OCI-M1 (cell line): ENCODE measurements around the gene SPP1.

ENCODE experiments used
- DNase-seq: peaks from one replicate; lab custom pipeline; 2025; lab: John Stamatoyannopoulos, UW

SPP1 gene

GRCh38 chr4:87989765-87990164, 14.3 kb downstream of the SPP1 start:
- DNase-seq = no peak

GRCh38 chr4:87995435-87995834, 19.9 kb downstream of the SPP1 start:
- no peak for DNase-seq

GRCh38 chr4:87999191-87999691, 23.7 kb downstream of the SPP1 start:
- peak; percentile 15 for DNase-seq

- no peak for DNase-seq
Observed at GRCh38 chr4:88001871-88002270, 26.4 kb downstream of the SPP1 start.

GRCh38 chr4:88002786-88003185, 27.3 kb downstream of the SPP1 start:
- no peak for DNase-seq

- no peak for DNase-seq
Observed at GRCh38 chr4:88003261-88003660, 27.7 kb downstream of the SPP1 start.

- no peak for DNase-seq
Observed at GRCh38 chr4:88005076-88005475, 29.6 kb downstream of the SPP1 start.

GRCh38 chr4:88005946-88006345, 30.4 kb downstream of the SPP1 start:
- DNase-seq = no peak

- DNase-seq = no peak
Observed at GRCh38 chr4:88006956-88007303, 31.4 kb downstream of the SPP1 start.

GRCh38 chr4:88007304-88008121, 32.0 kb downstream of the SPP1 start, which contains the start of gene PKD2:
TSS of gene PKD2 (plus strand) at chr4:88007635. CDS start at chr4:88007734, 99 bp downstream.
- peak; percentile 82 for DNase-seq

GRCh38 chr4:88008122-88008742, 32.7 kb downstream of the SPP1 start:
- peak; percentile 65 for DNase-seq

- DNase-seq = peak; percentile 81
Observed at GRCh38 chr4:88008743-88009171, 33.2 kb downstream of the SPP1 start.

- no peak for DNase-seq
Observed at GRCh38 chr4:88009871-88010270, 34.4 kb downstream of the SPP1 start.

GRCh38 chr4:88010966-88011365, 35.5 kb downstream of the SPP1 start:
- DNase-seq = no peak

- DNase-seq = peak; percentile 90
Observed at GRCh38 chr4:88012647-88013046, 37.1 kb downstream of the SPP1 start.

GRCh38 chr4:88014386-88014905, 38.9 kb downstream of the SPP1 start:
- DNase-seq = peak; percentile 75

GRCh38 chr4:88015659-88016295, 40.3 kb downstream of the SPP1 start:
- DNase-seq = no peak

- DNase-seq = no peak
Observed at GRCh38 chr4:88017516-88018297, 42.2 kb downstream of the SPP1 start.

GRCh38 chr4:88018466-88018865, 43.0 kb downstream of the SPP1 start:
- DNase-seq = no peak

- DNase-seq = no peak
Observed at GRCh38 chr4:88021824-88022223, 46.3 kb downstream of the SPP1 start.

- DNase-seq = no peak
Observed at GRCh38 chr4:88022289-88022688, 46.8 kb downstream of the SPP1 start.
